T-helper 1 cell treated with Interleukin-12 subunit alpha and Interleukin-12 subunit beta and Interleukin-4 antibody, amounts not matched to agents 30 μg/mL and 1 μg/mL, for 36 hours (primary cell): ENCODE results near the gene PSMA4.

ENCODE experiments used
- H3K27ac Mint-ChIP-seq: one replicate; pipeline ENCODE4 v1.8.0; 2021; ENCODE audit warnings: mild to moderate bottlenecking, mixed read lengths
- H3K27me3 Mint-ChIP-seq: one replicate; pipeline ENCODE4 v1.8.0; 2021; ENCODE audit warnings: low read depth, mixed read lengths
- H3K36me3 Mint-ChIP-seq: one replicate; pipeline ENCODE4 v1.8.0; 2021; ENCODE audit warnings: low read depth, mixed read lengths
- H3K4me1 Mint-ChIP-seq: one replicate; pipeline ENCODE4 v1.8.0; 2021; ENCODE audit warnings: low read depth, mixed read lengths
- H3K4me3 Mint-ChIP-seq: one replicate; pipeline ENCODE4 v1.8.0; 2021; ENCODE audit warnings: mild to moderate bottlenecking, moderate library complexity, mixed read lengths
- H3K9me3 Mint-ChIP-seq: one replicate; pipeline ENCODE4 v1.8.0; 2021; ENCODE audit warnings: mixed read lengths

The PSMA4 gene

DNA sequence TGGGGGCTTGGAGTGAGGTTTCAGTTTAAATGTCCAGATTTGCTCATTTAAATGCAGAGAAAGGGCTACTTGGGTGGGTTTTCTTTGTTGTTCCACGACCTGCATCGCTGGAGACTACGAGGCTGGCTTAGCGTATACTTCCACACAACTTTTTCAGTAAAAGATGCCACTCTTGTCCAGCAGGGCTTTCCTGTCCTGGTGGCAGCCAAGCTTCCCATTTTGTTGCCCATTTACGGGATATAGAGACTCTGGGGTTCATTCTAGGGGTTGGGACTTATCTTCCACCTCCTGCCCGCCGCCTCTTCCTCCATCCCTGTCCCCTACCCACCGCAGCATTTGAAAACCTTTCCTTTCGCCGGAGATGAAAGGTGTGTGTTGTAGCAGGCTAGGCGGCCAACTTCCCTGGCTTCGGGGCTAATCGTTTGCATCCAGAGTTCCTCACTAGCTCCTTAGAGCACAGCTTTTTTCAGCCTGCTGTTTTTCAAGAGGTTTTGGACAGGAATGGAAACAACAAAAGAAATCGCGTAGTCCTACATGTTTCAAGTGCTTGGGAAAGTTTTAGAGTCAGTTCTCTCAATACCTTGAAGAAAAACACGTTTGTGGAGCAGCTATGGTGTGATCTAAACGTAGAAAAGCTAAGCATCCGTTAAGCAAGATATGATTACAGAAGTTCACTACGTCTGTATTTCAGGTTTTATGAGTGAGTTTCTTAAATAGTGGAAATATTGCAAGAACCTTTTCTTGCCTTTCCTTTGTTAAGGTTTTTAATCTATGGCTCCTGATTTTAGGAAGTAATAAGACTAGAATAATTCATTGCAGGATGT, 25.9 kb downstream of the PSMA4 start:
- H3K9me3 Mint-ChIP-seq = no peaks in the 10 kb centered on the region
- peaks cover 29% of the 10 kb centered on the region for H3K27me3 Mint-ChIP-seq
- H3K4me3 Mint-ChIP-seq = peak overlapping the region; percentile 79
- H3K36me3 Mint-ChIP-seq = peaks cover 2% of the 10 kb centered on the region
- H3K4me1 Mint-ChIP-seq = peaks cover 22% of the 10 kb centered on the region
- H3K27ac Mint-ChIP-seq = no peak overlapping the region

DNA sequence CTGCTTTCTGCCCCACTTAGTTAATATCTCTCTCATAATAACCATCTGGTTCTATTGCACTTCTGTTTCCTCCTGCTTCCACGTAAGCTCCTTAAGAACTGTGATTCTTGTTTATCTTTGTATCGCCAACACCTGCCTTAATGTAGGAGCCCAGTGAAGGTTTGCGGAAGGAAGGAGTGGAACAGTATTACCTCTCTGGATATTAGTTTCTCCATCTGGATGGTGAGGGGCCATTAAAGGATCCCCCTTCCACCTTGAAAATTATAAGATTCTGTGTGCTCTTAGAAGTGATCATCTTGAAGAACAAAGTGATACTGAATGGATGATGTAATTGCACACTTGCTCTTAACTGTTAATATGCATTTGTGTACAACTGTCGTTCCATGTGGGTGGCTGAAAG, 27.3 kb downstream of the PSMA4 start:
- H3K9me3 Mint-ChIP-seq = no peaks in the 10 kb centered on the region
- H3K27me3 Mint-ChIP-seq = peaks cover 29% of the 10 kb centered on the region
- H3K27ac Mint-ChIP-seq = no peak overlapping the region
- peaks cover 22% of the 10 kb centered on the region for H3K4me1 Mint-ChIP-seq
- peak overlapping the region; percentile 3 for H3K4me3 Mint-ChIP-seq
- H3K36me3 Mint-ChIP-seq = no peaks in the 10 kb centered on the region

DNA sequence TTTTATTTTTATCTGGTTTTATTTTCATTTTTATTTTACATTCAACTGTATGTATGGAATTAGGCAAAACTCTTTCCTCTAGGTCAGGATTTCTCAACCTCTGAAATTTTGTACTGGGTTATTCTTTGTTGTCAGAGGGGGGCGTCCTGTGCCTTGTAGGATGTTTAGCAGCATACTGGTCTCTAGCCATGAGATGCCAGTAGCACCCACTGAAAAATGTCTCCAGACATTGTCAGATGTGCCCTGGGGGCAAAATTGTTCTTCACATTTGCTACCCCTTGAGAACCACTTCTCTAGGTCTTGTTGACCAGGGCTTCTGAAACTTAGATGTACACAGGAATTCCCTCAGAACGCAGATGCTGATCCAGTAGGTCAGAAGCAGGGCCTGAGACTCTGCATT, 30.5 kb downstream of the PSMA4 start:
- H3K4me3 Mint-ChIP-seq = no peak overlapping the region
- no peaks in the 10 kb centered on the region for H3K36me3 Mint-ChIP-seq
- no peak overlapping the region for H3K27ac Mint-ChIP-seq
- H3K27me3 Mint-ChIP-seq = peaks cover 18% of the 10 kb centered on the region
- H3K4me1 Mint-ChIP-seq = peaks cover 14% of the 10 kb centered on the region
- no peaks in the 10 kb centered on the region for H3K9me3 Mint-ChIP-seq

DNA sequence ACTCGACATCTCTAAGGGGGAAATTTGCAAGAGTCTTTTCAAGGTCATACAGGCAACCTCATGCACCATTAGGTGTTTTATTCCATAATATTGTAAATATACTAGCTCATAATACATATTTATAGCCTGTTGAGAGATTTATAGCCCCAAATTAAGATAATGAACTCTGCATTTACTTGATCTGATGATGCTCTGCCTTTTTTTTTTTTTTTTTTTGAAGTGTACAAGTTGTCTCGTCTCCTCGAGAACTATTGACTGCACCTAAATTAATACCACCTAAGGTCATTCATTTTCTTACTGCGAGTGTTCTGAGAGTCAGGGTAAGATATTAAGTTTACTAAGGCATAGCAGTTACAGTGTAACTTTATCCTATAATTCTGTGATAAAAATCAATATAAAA, 31.1 kb downstream of the PSMA4 start:
- Mint-ChIP-seq H3K36me3 (no peaks in the 10 kb centered on the region), H3K4me3 (no peak overlapping the region), H3K4me1 (peaks cover 9% of the 10 kb centered on the region), H3K9me3 (no peaks in the 10 kb centered on the region), H3K27ac (no peak overlapping the region), H3K27me3 (peaks cover 12% of the 10 kb centered on the region)

DNA sequence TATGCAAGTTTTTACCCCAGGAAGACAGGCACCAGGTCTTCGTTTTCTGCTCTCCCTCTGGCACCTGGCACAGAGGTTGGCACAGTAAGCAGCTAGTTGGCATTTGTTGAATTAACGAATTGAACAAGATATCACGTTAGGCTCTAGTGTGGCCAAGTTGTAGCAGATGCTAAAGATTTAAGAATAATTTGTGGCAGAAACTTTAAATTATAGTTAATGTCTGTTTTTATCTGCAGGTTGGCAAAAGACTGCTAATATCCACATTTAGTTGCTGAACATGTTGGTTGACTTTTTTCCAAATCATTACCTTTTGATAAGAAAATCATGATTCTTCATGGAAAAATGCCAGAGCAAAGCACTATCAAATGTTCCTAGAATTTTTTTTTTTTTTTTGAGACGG, 33.2 kb downstream of the PSMA4 start:
- H3K4me1 Mint-ChIP-seq = no peaks in the 10 kb centered on the region
- H3K4me3 Mint-ChIP-seq = no peak overlapping the region
- no peak overlapping the region for H3K27ac Mint-ChIP-seq
- H3K36me3 Mint-ChIP-seq = no peaks in the 10 kb centered on the region
- no peaks in the 10 kb centered on the region for H3K9me3 Mint-ChIP-seq
- H3K27me3 Mint-ChIP-seq = no peaks in the 10 kb centered on the region

DNA sequence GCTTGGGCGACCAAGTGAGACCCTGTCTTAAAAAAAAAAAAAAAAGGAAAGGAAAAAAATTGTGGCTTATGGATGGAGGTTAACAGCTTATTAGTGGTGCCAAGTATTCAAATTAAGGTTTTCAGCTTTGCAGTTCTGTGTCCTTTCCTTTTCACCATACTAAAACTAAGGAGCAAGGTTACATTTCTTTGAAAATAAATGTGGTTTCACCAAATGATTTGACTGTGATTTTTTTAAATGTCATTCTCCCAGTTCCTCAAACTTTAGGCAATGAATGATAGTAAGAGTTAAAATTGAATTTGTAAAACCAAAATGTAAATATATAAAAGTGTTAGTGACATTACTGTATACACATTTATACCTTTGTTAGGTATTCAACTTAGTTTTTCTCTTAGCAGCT, 34.7 kb downstream of the PSMA4 start:
- H3K4me3 Mint-ChIP-seq = no peak overlapping the region
- no peaks in the 10 kb centered on the region for H3K9me3 Mint-ChIP-seq
- H3K4me1 Mint-ChIP-seq = no peaks in the 10 kb centered on the region
- H3K27ac Mint-ChIP-seq = no peak overlapping the region
- no peaks in the 10 kb centered on the region for H3K27me3 Mint-ChIP-seq
- no peaks in the 10 kb centered on the region for H3K36me3 Mint-ChIP-seq

DNA sequence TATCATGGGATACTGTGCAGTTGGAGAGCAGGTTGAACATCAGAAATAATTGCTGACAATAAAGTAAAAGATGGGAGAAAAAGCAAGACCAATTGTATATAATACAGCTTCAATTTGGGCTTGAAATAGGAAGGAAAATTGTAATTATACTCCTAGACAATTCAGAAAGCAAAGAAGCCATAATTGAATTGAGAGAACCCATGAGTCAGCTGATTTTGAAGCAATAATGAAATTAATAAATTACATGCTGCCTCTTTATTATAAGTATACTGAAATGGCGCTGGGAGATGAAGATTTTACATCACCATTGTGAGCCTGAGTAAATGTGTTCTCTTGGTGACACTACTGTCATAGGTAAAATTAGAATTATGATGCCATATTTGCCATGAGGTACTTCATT, 57.3 kb downstream of the PSMA4 start:
- no peaks in the 10 kb centered on the region for H3K36me3 Mint-ChIP-seq
- no peaks in the 10 kb centered on the region for H3K9me3 Mint-ChIP-seq

DNA sequence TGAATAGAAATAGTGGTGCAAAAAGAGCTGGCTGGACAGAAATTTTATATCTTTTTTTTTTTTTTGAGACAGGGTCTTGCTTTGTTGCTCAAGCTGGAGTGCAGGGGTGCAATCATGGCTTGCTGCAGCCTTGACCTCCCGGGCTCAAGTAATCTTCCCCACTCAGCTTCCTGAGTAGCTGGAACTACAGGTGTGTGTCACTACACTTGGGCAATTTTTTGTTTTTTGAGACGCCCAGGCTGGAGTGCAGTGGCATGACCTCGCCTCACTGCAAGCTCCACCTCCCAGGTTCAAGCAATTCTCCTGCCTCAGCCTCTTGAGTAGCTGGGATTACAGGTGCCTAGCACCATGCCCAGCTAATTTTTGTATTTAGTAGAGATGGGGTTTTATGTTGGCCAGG, 58.1 kb downstream of the PSMA4 start:
- H3K27ac Mint-ChIP-seq = no peak overlapping the region
- no peaks in the 10 kb centered on the region for H3K9me3 Mint-ChIP-seq
- H3K4me3 Mint-ChIP-seq = no peak overlapping the region
- no peaks in the 10 kb centered on the region for H3K36me3 Mint-ChIP-seq
- no peaks in the 10 kb centered on the region for H3K27me3 Mint-ChIP-seq
- no peaks in the 10 kb centered on the region for H3K4me1 Mint-ChIP-seq

More for the DNA sequence above, 57.3 kb downstream of the PSMA4 start:
- Mint-ChIP-seq H3K4me3 (no peak overlapping the region), H3K27ac (no peak overlapping the region), H3K27me3 (no peaks in the 10 kb centered on the region), H3K4me1 (no peaks in the 10 kb centered on the region)

DNA sequence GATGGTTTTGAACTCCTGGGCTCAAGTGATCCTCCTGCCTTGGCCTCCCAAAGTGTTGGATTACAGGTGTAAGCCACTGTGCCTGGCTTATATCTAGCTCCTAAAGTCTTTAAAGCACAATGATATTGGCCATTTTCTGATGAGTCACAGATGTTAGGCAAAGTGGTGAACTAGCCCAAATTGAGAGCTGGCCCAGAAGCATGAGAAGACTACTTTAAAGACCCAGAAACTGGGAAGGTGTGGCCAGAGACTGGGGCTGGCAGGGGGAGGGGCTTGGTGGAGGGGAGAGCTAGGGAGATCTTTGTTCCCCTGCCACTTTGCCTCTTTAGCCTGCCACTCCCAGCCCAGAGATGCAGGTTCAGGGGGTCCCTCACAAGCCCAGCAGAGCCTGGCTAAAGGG, 58.9 kb downstream of the PSMA4 start:
- Mint-ChIP-seq H3K4me3 (no peak overlapping the region), H3K27ac (no peak overlapping the region), H3K4me1 (no peaks in the 10 kb centered on the region), H3K9me3 (no peaks in the 10 kb centered on the region), H3K27me3 (no peaks in the 10 kb centered on the region), H3K36me3 (no peaks in the 10 kb centered on the region)
